LNCaP clone FGC (cell line): ENCODE data around the gene SRSF4.

Experiments used
- DNase-seq: peaks from one replicate; pipeline ENCODE4 v3.0.0-alpha.2; 2011; ENCODE audit warnings: low read depth
- H3K4me3 ChIP-seq: 2 replicates; pipeline ENCODE4 v1.5.1; 2011; ENCODE audit warnings: mild to moderate bottlenecking, low read depth, low read length, control low read depth
- TF ChIP-seq, protein P1 (sequence below): IDR thresholded peaks from 2 replicates; pipeline ENCODE4 v1.5.1; 2012; ENCODE audit warnings: mild to moderate bottlenecking; ENCODE audit not compliant: control insufficient read depth, insufficient read depth; ENCODE audit errors: extremely low read depth

SRSF4 gene

DNA sequence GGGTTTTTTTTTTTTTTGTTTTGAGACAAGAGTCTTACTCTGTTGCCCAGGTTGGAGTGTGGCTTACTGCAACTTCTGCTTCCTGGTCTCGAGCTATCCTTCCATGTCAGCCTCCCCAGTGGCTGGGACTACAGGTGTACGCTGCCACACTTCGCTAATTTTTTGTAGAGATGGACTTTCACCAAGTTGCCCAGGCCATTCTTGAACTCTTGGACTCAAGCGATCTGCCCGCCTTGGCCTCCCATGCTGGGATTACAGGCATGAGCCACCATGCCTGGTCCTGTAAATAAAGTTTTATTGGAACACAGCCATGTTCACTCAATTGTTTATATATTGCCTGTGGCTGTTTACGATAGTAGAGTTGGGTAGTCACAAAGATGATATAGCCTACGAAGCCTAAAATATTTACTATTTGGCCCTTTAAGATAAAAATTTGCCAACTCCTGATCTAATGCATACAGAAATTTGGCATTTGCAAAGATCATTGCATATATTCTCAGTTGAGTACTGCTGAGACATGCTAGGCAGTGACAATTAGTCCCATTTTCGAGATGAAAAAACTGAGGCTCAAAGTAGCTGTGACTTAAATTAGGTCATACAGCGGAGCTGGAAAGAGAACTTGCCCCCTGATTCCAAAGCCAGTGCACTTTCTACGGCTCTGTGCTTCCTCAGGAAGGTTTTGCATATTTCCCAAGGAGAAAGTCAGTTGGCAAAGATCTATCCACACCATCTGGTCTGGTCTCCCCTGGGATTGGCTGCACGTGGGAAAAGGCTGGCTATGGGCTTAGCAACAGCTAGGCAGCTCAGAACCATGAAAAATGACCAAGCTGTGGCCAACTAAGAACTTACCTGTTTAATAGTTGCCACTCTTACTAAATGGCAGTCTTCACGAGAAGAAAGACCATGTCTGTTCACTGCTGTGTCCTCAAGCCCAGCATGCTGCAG lies 29.7 kb upstream of the SRSF4 start:
- no peak overlapping the region for H3K4me3 ChIP-seq
- TF ChIP-seq, protein P1, sequence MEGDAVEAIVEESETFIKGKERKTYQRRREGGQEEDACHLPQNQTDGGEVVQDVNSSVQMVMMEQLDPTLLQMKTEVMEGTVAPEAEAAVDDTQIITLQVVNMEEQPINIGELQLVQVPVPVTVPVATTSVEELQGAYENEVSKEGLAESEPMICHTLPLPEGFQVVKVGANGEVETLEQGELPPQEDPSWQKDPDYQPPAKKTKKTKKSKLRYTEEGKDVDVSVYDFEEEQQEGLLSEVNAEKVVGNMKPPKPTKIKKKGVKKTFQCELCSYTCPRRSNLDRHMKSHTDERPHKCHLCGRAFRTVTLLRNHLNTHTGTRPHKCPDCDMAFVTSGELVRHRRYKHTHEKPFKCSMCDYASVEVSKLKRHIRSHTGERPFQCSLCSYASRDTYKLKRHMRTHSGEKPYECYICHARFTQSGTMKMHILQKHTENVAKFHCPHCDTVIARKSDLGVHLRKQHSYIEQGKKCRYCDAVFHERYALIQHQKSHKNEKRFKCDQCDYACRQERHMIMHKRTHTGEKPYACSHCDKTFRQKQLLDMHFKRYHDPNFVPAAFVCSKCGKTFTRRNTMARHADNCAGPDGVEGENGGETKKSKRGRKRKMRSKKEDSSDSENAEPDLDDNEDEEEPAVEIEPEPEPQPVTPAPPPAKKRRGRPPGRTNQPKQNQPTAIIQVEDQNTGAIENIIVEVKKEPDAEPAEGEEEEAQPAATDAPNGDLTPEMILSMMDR = no peak
- no peak for DNase-seq

DNA sequence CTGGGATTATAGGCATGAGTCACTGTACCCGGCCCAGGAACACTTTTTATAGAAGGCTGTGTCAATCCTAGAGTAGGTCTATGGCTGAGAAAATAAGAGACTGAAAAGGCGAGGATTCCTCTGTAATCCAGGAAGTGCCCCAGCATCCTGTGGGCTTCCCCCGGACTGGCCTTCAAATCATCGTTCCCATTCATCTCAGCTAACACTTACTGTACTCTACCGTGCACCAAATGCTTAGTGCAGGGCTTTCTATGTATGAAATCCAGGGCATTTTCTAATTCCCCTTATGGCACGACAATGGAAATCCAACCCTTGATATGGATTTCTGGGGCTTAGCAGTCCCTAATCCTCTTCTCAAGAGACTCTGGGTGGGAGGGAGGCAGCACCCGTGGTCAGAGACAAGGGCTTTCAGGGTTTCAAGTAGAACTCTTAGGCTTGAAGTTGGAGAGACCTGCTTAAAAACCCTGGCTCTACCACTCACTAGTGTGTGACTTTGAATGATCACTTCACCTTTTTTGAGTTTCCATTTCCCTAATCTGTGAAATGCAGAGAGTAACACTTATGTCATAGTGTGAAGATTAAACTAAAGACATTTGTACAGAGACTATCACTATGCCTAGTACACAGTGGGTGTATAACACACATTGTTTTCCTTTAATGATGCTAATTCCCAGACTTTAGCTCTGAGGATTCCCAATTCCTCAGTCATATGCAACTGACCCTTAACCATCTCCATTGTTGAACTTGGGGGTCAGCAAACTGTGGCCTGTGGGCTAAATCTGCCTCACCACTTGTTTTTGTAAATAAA lies 28.8 kb upstream of the SRSF4 start:
- TF ChIP-seq, protein P1 = no peak
- no peak for DNase-seq
- no peak overlapping the region for H3K4me3 ChIP-seq

DNA sequence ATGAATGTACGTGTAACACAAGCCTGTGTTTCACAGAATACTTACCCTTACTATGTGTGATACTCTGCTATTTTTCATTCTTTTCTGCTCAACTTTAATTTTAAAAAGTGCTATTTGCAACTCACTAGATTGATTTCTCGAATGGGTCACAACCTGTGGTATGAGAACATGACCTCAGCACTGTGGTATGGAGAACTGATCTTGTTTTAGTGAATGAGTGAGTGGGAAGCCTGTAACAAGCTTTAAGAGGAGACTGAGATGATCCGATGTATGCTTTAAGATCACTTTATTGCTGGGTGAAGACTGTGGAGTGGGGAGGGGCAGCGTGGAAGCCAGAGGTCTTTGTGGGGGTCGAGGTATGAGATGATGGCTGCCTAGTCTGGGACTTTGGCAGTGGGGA lies 27.5 kb upstream of the SRSF4 start:
- TF ChIP-seq, protein P1 = no peak
- no peak overlapping the region for H3K4me3 ChIP-seq
- no peak for DNase-seq

DNA sequence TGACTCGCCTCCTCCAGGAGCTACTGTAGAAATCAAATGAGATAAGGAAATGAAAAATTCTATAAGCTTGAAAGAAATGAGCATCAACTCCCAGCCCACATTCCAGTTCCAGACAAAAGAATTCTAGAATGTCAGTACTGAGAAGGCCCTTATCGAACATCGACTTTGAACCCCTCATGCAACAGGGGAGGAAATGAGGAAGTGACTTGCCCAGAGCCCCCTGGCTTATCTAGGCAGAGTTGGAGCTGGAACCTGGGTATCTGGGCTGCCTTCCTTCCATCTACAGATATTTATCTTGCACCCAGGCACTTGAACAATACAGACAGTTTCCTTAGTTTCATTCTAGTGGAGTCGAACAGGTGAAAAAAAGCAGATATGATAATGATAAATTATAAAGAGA lies 26.7 kb upstream of the SRSF4 start:
- no peak overlapping the region for H3K4me3 ChIP-seq
- DNase-seq = no peak
- TF ChIP-seq, protein P1 = no peak

GRCh38 chr1:29202584-29203340 lies 21.1 kb upstream of the SRSF4 start:
- DNase-seq = peak; percentile 96
- TF ChIP-seq, protein P1 = peak; percentile 99
- no peak overlapping the region for H3K4me3 ChIP-seq

- TF ChIP-seq, protein P1 = no peak
- no peak for DNase-seq
- no peak overlapping the region for H3K4me3 ChIP-seq
Measured at GRCh38 chr1:29202053-29202452, 20.4 kb upstream of the SRSF4 start.
